ENCODE results near the gene CCDC54. TPM values are rescaled to one million over a fixed set of nuclear protein-coding genes. Genes with fewer than 3 reads are reported as not detected.

Gene CCDC54
- total and polyA plus RNA-seq, 2 donors from 2014 or later: not detected

DNA sequence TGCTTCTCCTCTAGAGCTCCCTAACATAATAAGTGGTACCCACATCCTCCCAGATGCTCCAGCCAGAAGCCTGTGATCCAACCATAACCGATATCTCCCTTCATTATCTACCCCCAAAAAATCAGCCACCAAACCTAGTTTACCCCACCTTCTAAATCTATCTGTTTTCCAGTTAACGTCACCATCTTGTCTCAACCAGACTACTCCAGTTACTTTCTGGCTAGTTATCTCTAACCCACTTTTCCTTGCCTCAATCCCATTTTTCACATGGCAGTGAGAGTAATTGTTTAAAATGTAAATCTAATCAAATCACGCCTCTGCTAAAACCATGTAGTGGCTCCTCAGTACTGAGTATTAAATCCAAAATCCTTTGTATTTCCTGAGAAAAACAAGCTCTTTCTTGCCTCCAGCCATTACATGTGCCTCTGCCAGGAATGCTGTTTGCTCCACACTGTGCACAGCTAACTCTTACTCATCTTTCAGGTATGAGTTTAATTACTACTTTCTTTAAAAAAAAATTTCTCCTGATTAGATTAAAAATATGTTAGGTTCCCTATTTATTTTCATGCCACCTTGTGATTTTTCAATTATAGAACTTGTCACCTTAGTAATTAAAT lies 15.4 kb downstream of the CCDC54 start:
- DNase-seq (no peak), FAIRE-seq (no peak)
- H3K27ac ChIP-seq (ENCODE audit: low read depth in 2 of 2, low read length in 2 of 2): no peak overlapping the region
- TF ChIP-seq, protein P1, sequence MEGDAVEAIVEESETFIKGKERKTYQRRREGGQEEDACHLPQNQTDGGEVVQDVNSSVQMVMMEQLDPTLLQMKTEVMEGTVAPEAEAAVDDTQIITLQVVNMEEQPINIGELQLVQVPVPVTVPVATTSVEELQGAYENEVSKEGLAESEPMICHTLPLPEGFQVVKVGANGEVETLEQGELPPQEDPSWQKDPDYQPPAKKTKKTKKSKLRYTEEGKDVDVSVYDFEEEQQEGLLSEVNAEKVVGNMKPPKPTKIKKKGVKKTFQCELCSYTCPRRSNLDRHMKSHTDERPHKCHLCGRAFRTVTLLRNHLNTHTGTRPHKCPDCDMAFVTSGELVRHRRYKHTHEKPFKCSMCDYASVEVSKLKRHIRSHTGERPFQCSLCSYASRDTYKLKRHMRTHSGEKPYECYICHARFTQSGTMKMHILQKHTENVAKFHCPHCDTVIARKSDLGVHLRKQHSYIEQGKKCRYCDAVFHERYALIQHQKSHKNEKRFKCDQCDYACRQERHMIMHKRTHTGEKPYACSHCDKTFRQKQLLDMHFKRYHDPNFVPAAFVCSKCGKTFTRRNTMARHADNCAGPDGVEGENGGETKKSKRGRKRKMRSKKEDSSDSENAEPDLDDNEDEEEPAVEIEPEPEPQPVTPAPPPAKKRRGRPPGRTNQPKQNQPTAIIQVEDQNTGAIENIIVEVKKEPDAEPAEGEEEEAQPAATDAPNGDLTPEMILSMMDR (IDR thresholded peaks at IDR 0.05; ENCODE audit: borderline replicate concordance, extremely low read depth, insufficient read depth): no peak
- no peak overlapping the region for H3K9ac ChIP-seq (ENCODE audit: low read length in 3 of 3)
- no peaks in the 10 kb centered on the region for H3K27me3 ChIP-seq (ENCODE audit: control insufficient read depth, insufficient read depth, low read length)
- no peaks in the 10 kb centered on the region for H3K36me3 ChIP-seq (ENCODE audit: control insufficient read depth in 2 of 3, insufficient read depth in 3 of 3, low read length in 3 of 3)
- H3K4me1 ChIP-seq (ENCODE audit: control insufficient read depth in 2 of 3, insufficient read depth in 2 of 3, low read depth in 1 of 3, low read length in 3 of 3): no peaks in the 10 kb centered on the region
- intact Hi-C loops (cut with DNase I): no loop called here
- no peak overlapping the region for H3K4me3 ChIP-seq (ENCODE audit: low read length in 3 of 3)
- no peaks in the 10 kb centered on the region for H3K9me3 ChIP-seq (ENCODE audit: control insufficient read depth in 2 of 3, insufficient read depth in 1 of 3, low read length in 3 of 3)

DNA sequence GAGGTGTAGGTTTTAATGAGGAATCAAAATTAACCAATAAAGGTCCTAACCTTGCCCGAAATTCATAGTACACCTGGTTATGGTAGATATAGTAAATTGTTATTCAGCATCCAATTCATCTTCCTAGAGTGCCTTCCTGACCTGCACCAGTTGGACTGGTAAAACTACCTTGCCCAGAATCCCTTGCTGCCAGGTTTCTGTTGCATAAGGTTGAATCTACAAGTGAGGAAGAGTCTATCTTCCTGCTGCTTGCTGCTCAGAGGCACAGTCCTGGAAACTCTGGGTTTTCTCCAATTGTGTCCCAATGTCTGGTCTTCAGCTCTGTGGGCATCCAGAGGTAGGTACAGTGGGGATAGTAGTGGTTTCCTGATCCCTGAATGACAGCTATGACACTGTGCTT lies 17.3 kb downstream of the CCDC54 start:
- H3K27me3 ChIP-seq (ENCODE audit: control insufficient read depth, insufficient read depth, low read length): no peaks in the 10 kb centered on the region
- TF ChIP-seq, protein P1 (IDR thresholded peaks at IDR 0.05; ENCODE audit: borderline replicate concordance, extremely low read depth, insufficient read depth): no peak
- DNase-seq (no peak), FAIRE-seq (no peak)
- H3K9ac ChIP-seq (ENCODE audit: low read length in 3 of 3): no peak overlapping the region
- H3K9me3 ChIP-seq (ENCODE audit: control insufficient read depth in 2 of 3, insufficient read depth in 1 of 3, low read length in 3 of 3): no peaks in the 10 kb centered on the region
- no peaks in the 10 kb centered on the region for H3K36me3 ChIP-seq (ENCODE audit: control insufficient read depth in 2 of 3, insufficient read depth in 3 of 3, low read length in 3 of 3)
- no peaks in the 10 kb centered on the region for H3K4me1 ChIP-seq (ENCODE audit: control insufficient read depth in 2 of 3, insufficient read depth in 2 of 3, low read depth in 1 of 3, low read length in 3 of 3)
- H3K4me3 ChIP-seq (ENCODE audit: low read length in 3 of 3): no peak overlapping the region
- H3K27ac ChIP-seq (ENCODE audit: low read depth in 2 of 2, low read length in 2 of 2): no peak overlapping the region
- intact Hi-C loops (cut with DNase I): no loop called here

DNA sequence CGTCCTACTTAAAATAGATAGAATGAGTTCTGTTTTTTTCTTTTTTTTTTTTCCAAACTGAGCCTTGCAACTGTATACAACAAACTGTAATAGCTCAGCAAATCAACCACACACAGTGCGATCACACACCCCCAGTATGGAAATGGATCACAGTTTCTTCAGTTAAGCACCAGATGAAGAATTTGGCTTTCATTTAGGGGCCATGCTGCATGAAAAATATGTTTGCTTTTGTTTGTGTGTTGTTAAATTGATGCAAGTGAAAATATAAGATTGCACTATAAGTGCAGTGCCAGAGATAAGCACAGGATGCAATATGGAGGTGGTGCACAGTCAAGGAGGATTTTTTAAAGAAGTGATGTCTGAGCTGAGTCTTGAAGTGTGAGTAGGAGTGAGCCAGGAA lies 17.8 kb downstream of the CCDC54 start:
- Histone ChIP-seq H3K36me3 (ENCODE audit: control insufficient read depth in 2 of 3, insufficient read depth in 3 of 3, low read length in 3 of 3) (no peaks in the 10 kb centered on the region), H3K4me1 (ENCODE audit: control insufficient read depth in 2 of 3, insufficient read depth in 2 of 3, low read depth in 1 of 3, low read length in 3 of 3) (no peaks in the 10 kb centered on the region), H3K9me3 (ENCODE audit: control insufficient read depth in 2 of 3, insufficient read depth in 1 of 3, low read length in 3 of 3) (no peaks in the 10 kb centered on the region), H3K9ac (ENCODE audit: low read length in 3 of 3) (no peak overlapping the region), H3K4me3 (ENCODE audit: low read length in 3 of 3) (no peak overlapping the region), H3K27me3 (ENCODE audit: control insufficient read depth, insufficient read depth, low read length) (no peaks in the 10 kb centered on the region), H3K27ac (ENCODE audit: low read depth in 2 of 2, low read length in 2 of 2) (no peak overlapping the region)
- DNase-seq (no peak), FAIRE-seq (no peak)
- TF ChIP-seq, protein P1 (IDR thresholded peaks at IDR 0.05; ENCODE audit: borderline replicate concordance, extremely low read depth, insufficient read depth): no peak
- intact Hi-C loops (cut with DNase I): no loop called here

DNA sequence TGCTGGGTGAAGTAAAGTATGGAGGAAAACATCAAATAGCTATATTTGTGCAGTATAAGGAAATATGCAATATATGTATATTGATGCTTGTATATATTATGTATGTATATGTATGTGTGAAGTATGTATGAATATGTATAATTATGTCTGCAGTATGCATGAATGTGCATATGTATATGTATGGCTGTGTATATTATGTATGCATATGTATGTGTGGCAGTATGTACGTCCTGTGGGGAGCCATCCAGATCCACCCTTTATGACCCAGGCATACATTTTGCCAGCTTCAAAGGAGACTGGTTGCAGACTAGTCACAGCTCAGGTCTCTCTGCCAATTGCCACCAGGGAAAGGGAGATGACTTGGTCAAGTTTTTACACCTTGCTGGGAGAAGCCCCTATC lies 24.1 kb downstream of the CCDC54 start:
- no peak for DNase-seq
- H3K9me3 ChIP-seq (ENCODE audit: control insufficient read depth in 2 of 3, insufficient read depth in 1 of 3, low read length in 3 of 3): no peaks in the 10 kb centered on the region
- intact Hi-C loops (cut with DNase I): no loop called here

More for the DNA sequence above, 24.1 kb downstream of the CCDC54 start:
- H3K4me3 ChIP-seq (ENCODE audit: low read length in 3 of 3): no peak overlapping the region
- H3K36me3 ChIP-seq (ENCODE audit: control insufficient read depth in 2 of 3, insufficient read depth in 3 of 3, low read length in 3 of 3): no peaks in the 10 kb centered on the region
- no peak overlapping the region for H3K9ac ChIP-seq (ENCODE audit: low read length in 3 of 3)
- H3K27me3 ChIP-seq (ENCODE audit: control insufficient read depth, insufficient read depth, low read length): no peaks in the 10 kb centered on the region
- no peaks in the 10 kb centered on the region for H3K4me1 ChIP-seq (ENCODE audit: control insufficient read depth in 2 of 3, insufficient read depth in 2 of 3, low read depth in 1 of 3, low read length in 3 of 3)
- TF ChIP-seq, protein P1 (IDR thresholded peaks at IDR 0.05; ENCODE audit: borderline replicate concordance, extremely low read depth, insufficient read depth): no peak
- no peak for FAIRE-seq
- H3K27ac ChIP-seq (ENCODE audit: low read depth in 2 of 2, low read length in 2 of 2): no peak overlapping the region

Measured in kidney (tissue), 14 donors.